Parathyroid adenoma (tissue), 2 donors: ENCODE results near the gene GRIK3.

Experiments
- H2AFZ ChIP-seq: fragments of 300-600 bp; sonication (generic); one replicate; pipeline ENCODE4 v1.7.0; 2017; ENCODE audit warnings: antibody characterized with exemption, mild to moderate bottlenecking
- H3K27ac ChIP-seq: fragments of 300-600 bp; sonication (generic); one replicate; pipeline ENCODE4 v1.7.0; 2017
- H3K27me3 ChIP-seq: fragments of 300-600 bp; sonication (generic); one replicate; pipeline ENCODE4 v1.7.0; 2017; ENCODE audit warnings: low read length; ENCODE audit not compliant: control insufficient read depth, insufficient read depth
- H3K36me3 ChIP-seq: fragments of 300-600 bp; sonication (generic); one replicate; pipeline ENCODE4 v1.7.0; 2017; ENCODE audit warnings: low read length; ENCODE audit not compliant: control insufficient read depth, insufficient read depth
- H3K4me1 ChIP-seq: fragments of 300-600 bp; sonication (generic); one replicate; pipeline ENCODE4 v1.7.0; 2017; ENCODE audit warnings: control low read depth
- H3K4me2 ChIP-seq: fragments of 300-600 bp; sonication (generic); one replicate; pipeline ENCODE4 v1.7.0; 2017; ENCODE audit warnings: low read length
- H3K4me3 ChIP-seq: fragments of 300-600 bp; sonication (generic); one replicate; pipeline ENCODE4 v1.7.0; 2017; ENCODE audit warnings: low read depth, low read length
- H3K79me2 ChIP-seq: fragments of 300-600 bp; sonication (generic); one replicate; pipeline ENCODE4 v1.7.0; 2017; ENCODE audit warnings: control low read depth
- H3K9ac ChIP-seq: fragments of 300-600 bp; sonication (generic); one replicate; pipeline ENCODE4 v1.7.0; 2017; ENCODE audit warnings: mild to moderate bottlenecking
- H3K9me3 ChIP-seq: fragments of 300-600 bp; sonication (generic); one replicate; pipeline ENCODE4 v1.7.0; 2017; ENCODE audit warnings: low read length; ENCODE audit not compliant: control insufficient read depth
- CTCF ChIP-seq: fragments of 300-600 bp; sonication (generic); IDR thresholded peaks from one replicate; pipeline ENCODE4 v1.7.0; 2017; ENCODE audit warnings: antibody characterized with exemption, mild to moderate bottlenecking
- donor health status: primary hyperparathyroidism.

Gene GRIK3

DNA sequence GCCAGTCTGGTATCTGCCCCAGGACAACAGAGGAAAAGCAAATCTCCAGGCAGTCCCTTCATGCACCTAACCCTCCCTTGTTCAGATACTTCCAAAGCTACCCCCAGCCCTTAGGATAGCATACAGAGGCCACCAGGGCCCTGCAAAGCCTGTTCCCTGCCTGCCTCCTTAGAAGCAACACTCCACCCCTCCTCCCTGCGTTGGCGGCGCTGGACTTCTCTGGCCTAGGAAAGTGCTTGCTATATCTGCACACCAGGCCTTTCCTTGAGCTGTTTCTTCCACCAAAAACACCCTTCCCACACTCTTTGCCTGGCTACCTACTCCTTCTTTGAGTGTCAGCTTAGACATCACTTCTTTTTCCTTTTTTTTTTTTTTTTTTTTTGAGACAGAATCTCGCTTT, 61.3 kb downstream of the GRIK3 start:
- Histone ChIP-seq H3K9ac (no peak overlapping the region), H3K27ac (no peak overlapping the region), H3K36me3 (no peaks in the 10 kb centered on the region), H3K4me1 (no peaks in the 10 kb centered on the region), H3K4me3 (no peak overlapping the region), H3K27me3 (no peaks in the 10 kb centered on the region), H3K4me2 (no peak overlapping the region), H3K9me3 (no peaks in the 10 kb centered on the region), H3K79me2 (no peaks in the 10 kb centered on the region), H2AFZ (no peak overlapping the region)
- TF ChIP-seq CTCF = no peak

DNA sequence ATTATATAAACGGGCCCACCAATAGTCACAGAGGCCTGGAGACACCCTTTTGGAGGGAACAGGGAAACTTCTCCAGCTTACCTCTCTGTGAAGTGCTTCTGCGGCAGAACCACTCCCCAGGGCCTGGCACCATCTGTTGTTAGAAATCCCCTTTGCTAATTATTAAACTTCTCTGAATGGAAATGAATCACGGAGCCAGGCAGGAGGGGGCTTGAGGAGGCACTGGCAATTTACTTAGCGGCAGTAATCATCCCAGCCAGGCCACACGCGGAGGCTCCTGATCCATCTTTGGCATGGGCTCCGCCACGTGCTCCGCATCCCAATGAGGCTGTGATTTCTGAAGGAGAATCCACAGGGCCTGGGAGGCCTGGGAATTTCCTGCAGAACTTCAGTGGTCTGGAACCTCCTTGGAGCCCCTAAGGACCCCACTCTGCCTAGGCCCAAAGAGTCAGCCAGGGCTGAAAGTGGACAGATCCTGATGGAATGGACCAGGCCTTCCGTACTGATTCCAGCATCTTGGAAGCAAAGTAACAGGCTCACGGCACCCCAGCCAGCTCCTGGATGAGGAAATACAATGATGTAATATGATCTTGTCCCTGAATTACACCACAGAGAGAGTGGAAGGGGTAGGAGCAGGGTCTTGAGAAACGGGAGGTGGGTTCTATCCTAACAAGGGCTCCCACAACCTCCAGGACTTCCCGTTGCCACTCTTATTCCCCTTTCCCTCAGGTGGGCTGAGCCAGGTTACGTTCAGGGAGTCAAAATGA, 62.3 kb downstream of the GRIK3 start:
- no peak overlapping the region for H3K27ac ChIP-seq
- no peak overlapping the region for H3K9ac ChIP-seq
- H3K4me2 ChIP-seq = no peak overlapping the region
- no peaks in the 10 kb centered on the region for H3K27me3 ChIP-seq
- H3K4me1 ChIP-seq = no peaks in the 10 kb centered on the region
- no peak for TF ChIP-seq CTCF
- H3K4me3 ChIP-seq = no peak overlapping the region
- no peaks in the 10 kb centered on the region for H3K79me2 ChIP-seq
- H3K9me3 ChIP-seq = no peaks in the 10 kb centered on the region
- H2AFZ ChIP-seq = no peak overlapping the region
- H3K36me3 ChIP-seq = no peaks in the 10 kb centered on the region

DNA sequence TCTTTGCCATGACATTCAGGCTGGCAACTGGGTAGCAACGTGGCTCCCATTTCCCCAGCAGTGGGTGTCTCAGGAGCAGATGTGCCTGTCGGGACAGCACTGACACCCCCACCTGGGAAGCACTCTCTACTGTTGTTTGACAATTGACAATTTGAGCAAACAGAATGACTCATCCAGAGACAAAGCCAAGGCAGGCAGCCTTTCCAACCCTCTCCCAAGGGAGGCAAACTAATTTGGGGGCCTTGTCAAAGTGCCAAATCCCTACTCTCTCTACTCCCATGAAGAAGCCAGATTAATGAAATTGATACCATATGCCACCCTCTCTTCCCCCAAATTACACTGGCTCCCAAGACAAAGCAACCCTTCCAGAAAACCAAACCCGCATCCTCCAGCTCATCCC, 65.6 kb downstream of the GRIK3 start:
- no peak overlapping the region for H3K9ac ChIP-seq
- no peaks in the 10 kb centered on the region for H3K79me2 ChIP-seq
- no peak overlapping the region for H3K4me2 ChIP-seq
- H3K27me3 ChIP-seq = no peaks in the 10 kb centered on the region
- no peak overlapping the region for H3K27ac ChIP-seq
- no peaks in the 10 kb centered on the region for H3K4me1 ChIP-seq
- no peak overlapping the region for H2AFZ ChIP-seq
- no peaks in the 10 kb centered on the region for H3K9me3 ChIP-seq
- no peak for TF ChIP-seq CTCF
- H3K4me3 ChIP-seq = no peak overlapping the region
- no peaks in the 10 kb centered on the region for H3K36me3 ChIP-seq

DNA sequence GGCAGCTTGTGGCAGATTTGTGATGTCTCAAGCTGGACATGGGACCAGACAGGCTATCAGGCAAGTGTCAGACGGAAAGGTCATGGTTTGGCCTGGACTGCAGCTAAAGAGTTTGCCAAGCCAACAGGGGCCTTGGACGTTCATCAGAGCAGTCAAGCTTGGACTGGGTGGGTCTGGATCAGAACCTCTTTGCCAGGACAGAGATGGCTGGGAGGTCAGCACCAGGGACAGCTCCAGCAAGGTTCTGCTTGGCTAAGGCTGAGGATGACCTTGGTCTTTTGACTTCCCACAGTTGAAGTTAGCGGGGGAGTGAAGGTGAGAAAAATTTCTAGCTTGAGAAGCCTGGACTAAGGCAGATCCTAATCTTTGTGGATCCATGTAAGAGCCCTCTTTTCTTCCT, 68.1 kb downstream of the GRIK3 start:
- Histone ChIP-seq H3K9ac (no peak overlapping the region), H3K9me3 (no peaks in the 10 kb centered on the region), H3K4me2 (no peak overlapping the region), H3K27ac (no peak overlapping the region), H3K4me3 (no peak overlapping the region), H3K36me3 (no peaks in the 10 kb centered on the region), H2AFZ (no peak overlapping the region), H3K79me2 (no peaks in the 10 kb centered on the region), H3K27me3 (no peaks in the 10 kb centered on the region), H3K4me1 (no peaks in the 10 kb centered on the region)
- TF ChIP-seq CTCF = no peak
